Astrocyte of the hippocampus (primary cell): ENCODE data around the gene SLC2A5.
"Not testable (repeated sequence)": the region's sequence is repeated elsewhere in the genome, so short reads cannot be mapped to it uniquely, and the experiment has no call there.

Experiments
- DNase-seq: peaks from one replicate; pipeline ENCODE4 v3.0.0; 2011; ENCODE audit warnings: low read depth, low spot score

The SLC2A5 gene

GRCh38 chr1:9009438-9010370 lies 59.7 kb downstream of the SLC2A5 start:
- DNase-seq = peak; percentile 50

- DNase-seq = no peak
Observed at GRCh38 chr1:9008236-9008635, 61.2 kb downstream of the SLC2A5 start.

- DNase-seq = no peak
Observed at GRCh38 chr1:9006956-9007615, 62.3 kb downstream of the SLC2A5 start.

- no peak for DNase-seq
Observed at GRCh38 chr1:9005395-9005708, 64.1 kb downstream of the SLC2A5 start.

GRCh38 chr1:9004700-9005394 lies 64.6 kb downstream of the SLC2A5 start:
- peak; percentile 91 for DNase-seq

- DNase-seq = no peak
Observed at GRCh38 chr1:9004031-9004699, 65.3 kb downstream of the SLC2A5 start.

GRCh38 chr1:9002215-9002560 lies 67.2 kb downstream of the SLC2A5 start:
- DNase-seq = not testable (repeated sequence)

- DNase-seq = not testable (repeated sequence)
Observed at GRCh38 chr1:9001534-9002214, 67.8 kb downstream of the SLC2A5 start.

- not testable (repeated sequence) for DNase-seq
Observed at GRCh38 chr1:8993962-8994675, 75.3 kb downstream of the SLC2A5 start.

GRCh38 chr1:8992936-8993687 lies 76.3 kb downstream of the SLC2A5 start:
- DNase-seq = no peak

GRCh38 chr1:8989821-8990220 lies 79.6 kb downstream of the SLC2A5 start:
- no peak for DNase-seq

- DNase-seq = no peak
Observed at GRCh38 chr1:8989061-8989460, 80.4 kb downstream of the SLC2A5 start.

GRCh38 chr1:8988618-8988967 lies 80.8 kb downstream of the SLC2A5 start:
- DNase-seq = no peak

GRCh38 chr1:8987881-8988617 lies 81.4 kb downstream of the SLC2A5 start:
- DNase-seq = peak; percentile 76

GRCh38 chr1:8986814-8987190 lies 82.6 kb downstream of the SLC2A5 start:
- no peak for DNase-seq

GRCh38 chr1:8985915-8986813 lies 83.3 kb downstream of the SLC2A5 start:
- DNase-seq = peak; percentile 98
